ENCODE measurements around the gene MIDN.
"Not testable (repeated sequence)": the region's sequence is repeated elsewhere in the genome, so short reads cannot be mapped to it uniquely, and the experiment has no call there.

The MIDN gene

GRCh38 chr19:1246265-1247087, 1.9 kb upstream of the MIDN start:
- not testable (repeated sequence) for DNase-seq

- DNase-seq, result no peak
These were observed 640 bp upstream of the MIDN start for GRCh38 chr19:1247748-1248138.

GRCh38 chr19:1248786-1249297, 459 bp downstream of the MIDN start:
- DNase-seq, result peak; percentile 78

- peak; percentile 92 for DNase-seq
These were observed 1.1 kb downstream of the MIDN start for GRCh38 chr19:1249298-1249989.

- DNase-seq, result no peak
These were observed 1.6 kb downstream of the MIDN start for GRCh38 chr19:1249990-1250436.

GRCh38 chr19:1250437-1251260, 2.3 kb downstream of the MIDN start:
- peak; percentile 70 for DNase-seq

- peak; percentile 61 for DNase-seq
These were observed 3.2 kb downstream of the MIDN start for GRCh38 chr19:1251330-1252220.

- peak; percentile 77 for DNase-seq
These were observed 3.9 kb downstream of the MIDN start for GRCh38 chr19:1252221-1252820.

GRCh38 chr19:1252821-1253513, 4.6 kb downstream of the MIDN start:
- DNase-seq, result peak; percentile 80

GRCh38 chr19:1253514-1254080, 5.2 kb downstream of the MIDN start:
- DNase-seq, result no peak

GRCh38 chr19:1254081-1254527, 5.7 kb downstream of the MIDN start:
- no peak for DNase-seq

- DNase-seq, result no peak
These were observed 6.3 kb downstream of the MIDN start for GRCh38 chr19:1254530-1255185.

- no peak for DNase-seq
These were observed 7.1 kb downstream of the MIDN start for GRCh38 chr19:1255186-1256161.

- DNase-seq, result no peak
These were observed 8.5 kb downstream of the MIDN start for GRCh38 chr19:1256646-1257474.

GRCh38 chr19:1257475-1258162, 9.2 kb downstream of the MIDN start:
- no peak for DNase-seq

- DNase-seq, result no peak
These were observed 9.7 kb downstream of the MIDN start for GRCh38 chr19:1258163-1258492.

GRCh38 chr19:1258707-1259205, 10.4 kb downstream of the MIDN start:
- DNase-seq, result no peak
